Measurements from ENCODE around the gene KRT28.

KRT28 gene

GRCh38 chr17:40777971-40778370 is 21.8 kb downstream of the KRT28 start (continued):
- TF ChIP-seq HOXD13 (CRISPR knock-in tag; IDR thresholded peaks at IDR 0.05; ENCODE audit: borderline replicate concordance) (no peak), ZNF549 (tag by site-specific recombination; IDR thresholded peaks at IDR 0.05) (no peak), OSR2 (tag by site-specific recombination; IDR thresholded peaks at IDR 0.05) (no peak), ZNF837 (tag by site-specific recombination; IDR thresholded peaks at IDR 0.05) (no peak), ZBTB10 (tag by site-specific recombination; IDR thresholded peaks at IDR 0.05) (no peak), PRDM6 (tag by site-specific recombination; IDR thresholded peaks at IDR 0.05) (no peak)

- CTCF ChIA-PET: interaction anchor here (0.6 to 0.7 kb wide), 2 partner anchors 578 to 1040 kb away, joined by 3 to 4 read pairs; no protein-coding TSS in a partner anchor
- POLR2A ChIA-PET: no interaction called here
- no peak overlapping the region for H3K27ac ChIP-seq (ENCODE audit: extremely low read depth, low read depth, low read length)
- no peak overlapping the region for H3K4me3 ChIP-seq (ENCODE audit: low read depth, low read length)
- H3K9me3 ChIP-seq (ENCODE audit: control insufficient read depth, insufficient read depth, low read depth, low read length): no peaks in the 10 kb centered on the region
- TF ChIP-seq ZNF202 (tag by site-specific recombination; IDR thresholded peaks at IDR 0.05; ENCODE audit: borderline replicate concordance): no peak
- TF ChIP-seq SP7 (tag by site-specific recombination; IDR thresholded peaks at IDR 0.05): no peak
- TF ChIP-seq ZNF423 (tag by site-specific recombination; IDR thresholded peaks at IDR 0.05): no peak
- TF ChIP-seq ZNF555 (tag by site-specific recombination; conservative IDR thresholded peaks at IDR 0.05): no peak
- no peak for TF ChIP-seq ZNF26 (tag by site-specific recombination; IDR thresholded peaks at IDR 0.05)
- no peak for TF ChIP-seq ZNF211 (tag by site-specific recombination; IDR thresholded peaks at IDR 0.05; ENCODE audit: low read depth)
- TF ChIP-seq ZEB2 (tag by site-specific recombination; IDR thresholded peaks at IDR 0.05): no peak
- TF ChIP-seq ZNF707 (tag by site-specific recombination; IDR thresholded peaks at IDR 0.05): no peak
- no peak for TF ChIP-seq GLI4 (tag by site-specific recombination; IDR thresholded peaks at IDR 0.05)
- TF ChIP-seq PBX3 (CRISPR knock-in tag; IDR thresholded peaks at IDR 0.05): no peak
- no peak for TF ChIP-seq ZNF654 (tag by site-specific recombination; IDR thresholded peaks at IDR 0.05; ENCODE audit: low read depth)
- TF ChIP-seq MZF1 (tag by site-specific recombination; IDR thresholded peaks at IDR 0.05; ENCODE audit: borderline replicate concordance): no peak
- no peak for TF ChIP-seq ZNF18 (tag by site-specific recombination; IDR thresholded peaks at IDR 0.05)
- TF ChIP-seq PRDM1 (tag by site-specific recombination; IDR thresholded peaks at IDR 0.05): no peak
- no peak for TF ChIP-seq INSM2 (tag by site-specific recombination; IDR thresholded peaks at IDR 0.05)
- no peak for TF ChIP-seq ZNF585B (tag by site-specific recombination; IDR thresholded peaks at IDR 0.05)
- TF ChIP-seq ZNF510 (tag by site-specific recombination; IDR thresholded peaks at IDR 0.05; ENCODE audit: insufficient replicate concordance): no peak
- no peak for TF ChIP-seq ZFP3 (tag by site-specific recombination; IDR thresholded peaks at IDR 0.05; ENCODE audit: low read depth)
- no peaks in the 10 kb centered on the region for H3K36me3 ChIP-seq (ENCODE audit: control insufficient read depth in 2 of 2, insufficient read depth in 1 of 2, low read length in 2 of 2)
- H3K4me1 ChIP-seq (ENCODE audit: control insufficient read depth, insufficient read depth, low read length): no peaks in the 10 kb centered on the region
Measured at GRCh38 chr17:40777459-40777858, 22.3 kb downstream of the KRT28 start.
